Urinary bladder (tissue), 4 donors: Measurements from ENCODE around the gene KIF4B. TPM values are rescaled to one million over a fixed set of nuclear protein-coding genes. Genes with fewer than 3 reads are reported as not detected.

Experiments
- DNase-seq: peaks from one replicate; pipeline ENCODE4 v3.0.0-alpha.2; 2015; ENCODE audit errors: extremely low spot score
- H3K27ac ChIP-seq: one replicate; pipeline ENCODE4 v1.5.1; 2013; ENCODE audit warnings: low read depth, mild to moderate bottlenecking, moderate library complexity
- H3K36me3 ChIP-seq: one replicate; pipeline ENCODE4 v1.6.1; 2013; ENCODE audit warnings: mild to moderate bottlenecking, moderate library complexity; ENCODE audit not compliant: insufficient read depth
- H3K4me1 ChIP-seq: one replicate; pipeline ENCODE4 v1.6.1; 2013; ENCODE audit warnings: mild to moderate bottlenecking, moderate library complexity; ENCODE audit not compliant: insufficient read depth
- H3K4me3 ChIP-seq: one replicate; pipeline ENCODE4 v1.5.1; 2013; ENCODE audit warnings: low read depth, low read length
- WGBS: extraction: QIAGEN DNeasy Blood & Tissue Kit; methylation state at CpG from one replicate; pipeline ENCODE4 v1.1.7; 2013; 5-methylcytosine and 5-hydroxymethylcytosine counted together
- polyA plus RNA-seq: library from polyadenylated mRNA; stranded (reverse); fragments of 200-250 nt; gene quantifications from one replicate; pipeline ENCODE4 v1.2.3, GENCODE V29; 2013
- total RNA-seq: library from RNA; depleted of rRNA; stranded (reverse); fragments of >200 nt; gene quantifications from one replicate; pipeline ENCODE4 v1.2.3, GENCODE V29; 2014
- donor health status: healthy with polysubstance abuse.
- donor health status: healthy.

Gene KIF4B
- total and polyA plus RNA-seq, 2 donors, result 0.05 TPM; not detected in 1

- Histone ChIP-seq H3K4me1 (no peaks in the 10 kb centered on the region), H3K27ac (no peak overlapping the region), H3K36me3 (no peaks in the 10 kb centered on the region), H3K4me3 (no peak overlapping the region)
- no peak for DNase-seq
- WGBS, result 59% methylated on average over 5 of the region's 5 CpGs
Measured at GRCh38 chr5:155050384-155051019, 36.9 kb downstream of the KIF4B start.

- Histone ChIP-seq H3K36me3 (no peaks in the 10 kb centered on the region), H3K4me1 (no peaks in the 10 kb centered on the region), H3K27ac (no peak overlapping the region), H3K4me3 (no peak overlapping the region)
- WGBS, result 82% methylated on average over 4 of the region's 4 CpGs
- no peak for DNase-seq
Measured at GRCh38 chr5:155052532-155052931, 39.0 kb downstream of the KIF4B start.

- 42% methylated on average over 4 of the region's 4 CpGs for WGBS
- no peaks in the 10 kb centered on the region for H3K4me1 ChIP-seq
Measured at GRCh38 chr5:155053501-155053900, 39.9 kb downstream of the KIF4B start.

GRCh38 chr5:155056644-155057269, 43.2 kb downstream of the KIF4B start:
- Histone ChIP-seq H3K4me1 (no peaks in the 10 kb centered on the region), H3K4me3 (no peak overlapping the region), H3K27ac (no peak overlapping the region), H3K36me3 (no peaks in the 10 kb centered on the region)
- WGBS, result 30% methylated on average over 8 of the region's 8 CpGs
- DNase-seq, result no peak

More at GRCh38 chr5:155053501-155053900, 39.9 kb downstream of the KIF4B start:
- H3K4me3 ChIP-seq, result no peak overlapping the region
- no peaks in the 10 kb centered on the region for H3K36me3 ChIP-seq
- no peak overlapping the region for H3K27ac ChIP-seq
- no peak for DNase-seq

- no peaks in the 10 kb centered on the region for H3K4me1 ChIP-seq
- 79% methylated on average over 1 of the region's 1 CpG for WGBS
Measured at GRCh38 chr5:155057626-155058025, 44.1 kb downstream of the KIF4B start.

GRCh38 chr5:155064580-155064979, 51.0 kb downstream of the KIF4B start:
- no peaks in the 10 kb centered on the region for H3K36me3 ChIP-seq
- WGBS, result 68% methylated on average over 6 of the region's 6 CpGs
- H3K27ac ChIP-seq, result no peak overlapping the region
- no peaks in the 10 kb centered on the region for H3K4me1 ChIP-seq
- H3K4me3 ChIP-seq, result no peak overlapping the region
- DNase-seq, result no peak

More at GRCh38 chr5:155057626-155058025, 44.1 kb downstream of the KIF4B start:
- Histone ChIP-seq H3K4me3 (no peak overlapping the region), H3K36me3 (no peaks in the 10 kb centered on the region), H3K27ac (no peak overlapping the region)
- DNase-seq, result no peak

GRCh38 chr5:155066886-155067595, 53.5 kb downstream of the KIF4B start:
- no peak overlapping the region for H3K4me3 ChIP-seq
- H3K36me3 ChIP-seq, result no peaks in the 10 kb centered on the region
- 97% methylated on average over 9 of the region's 9 CpGs for WGBS
- DNase-seq, result no peak
- no peaks in the 10 kb centered on the region for H3K4me1 ChIP-seq
- H3K27ac ChIP-seq, result no peak overlapping the region

Other genes with a start within 250 kb of the KIF4B start
- gene FAXDC2, start 163.2 kb upstream of the KIF4B start, total RNA-seq, result 28.2 TPM
- gene FAXDC2, start 163.2 kb upstream of the KIF4B start, polyA plus RNA-seq, result 47.8 TPM
- 71.4 TPM for gene CNOT8, start 155.1 kb upstream of the KIF4B start, total RNA-seq
- gene CNOT8, start 155.1 kb upstream of the KIF4B start, polyA plus RNA-seq, result 49.8 TPM
- 18.0 TPM for gene GEMIN5, start 75.5 kb upstream of the KIF4B start, total RNA-seq
- gene GEMIN5, start 75.5 kb upstream of the KIF4B start, polyA plus RNA-seq, result 9.3 TPM
- 17.2 TPM for gene MRPL22, start 72.7 kb upstream of the KIF4B start, total RNA-seq
- gene MRPL22, start 72.7 kb upstream of the KIF4B start, polyA plus RNA-seq, result 42.4 TPM